Measurements from ENCODE around the gene GK.

DNA sequence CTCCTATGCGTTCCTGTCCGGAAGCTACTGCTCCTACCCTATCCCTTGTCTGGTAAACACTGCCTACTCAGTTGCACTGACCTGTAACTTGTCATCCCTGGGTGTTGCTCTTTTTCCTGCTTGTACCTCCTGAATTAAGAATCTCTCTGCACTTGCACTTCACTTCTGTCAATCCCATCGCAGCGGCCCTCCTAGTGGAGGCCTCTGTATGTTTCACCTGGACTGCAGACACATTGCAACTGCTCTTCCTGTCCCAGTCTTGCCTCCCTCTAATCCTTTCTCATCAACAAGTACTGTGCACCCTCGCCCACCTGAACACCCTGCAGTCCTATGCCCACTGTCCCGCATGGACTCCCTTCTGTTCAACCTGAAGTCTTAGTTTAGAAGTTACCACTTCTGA lies 8.0 kb downstream of the GK start:
- TF ChIP-seq, protein P1, sequence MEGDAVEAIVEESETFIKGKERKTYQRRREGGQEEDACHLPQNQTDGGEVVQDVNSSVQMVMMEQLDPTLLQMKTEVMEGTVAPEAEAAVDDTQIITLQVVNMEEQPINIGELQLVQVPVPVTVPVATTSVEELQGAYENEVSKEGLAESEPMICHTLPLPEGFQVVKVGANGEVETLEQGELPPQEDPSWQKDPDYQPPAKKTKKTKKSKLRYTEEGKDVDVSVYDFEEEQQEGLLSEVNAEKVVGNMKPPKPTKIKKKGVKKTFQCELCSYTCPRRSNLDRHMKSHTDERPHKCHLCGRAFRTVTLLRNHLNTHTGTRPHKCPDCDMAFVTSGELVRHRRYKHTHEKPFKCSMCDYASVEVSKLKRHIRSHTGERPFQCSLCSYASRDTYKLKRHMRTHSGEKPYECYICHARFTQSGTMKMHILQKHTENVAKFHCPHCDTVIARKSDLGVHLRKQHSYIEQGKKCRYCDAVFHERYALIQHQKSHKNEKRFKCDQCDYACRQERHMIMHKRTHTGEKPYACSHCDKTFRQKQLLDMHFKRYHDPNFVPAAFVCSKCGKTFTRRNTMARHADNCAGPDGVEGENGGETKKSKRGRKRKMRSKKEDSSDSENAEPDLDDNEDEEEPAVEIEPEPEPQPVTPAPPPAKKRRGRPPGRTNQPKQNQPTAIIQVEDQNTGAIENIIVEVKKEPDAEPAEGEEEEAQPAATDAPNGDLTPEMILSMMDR (IDR thresholded peaks at IDR 0.05): no peak
- no peak for TF ChIP-seq EZH2 (IDR thresholded peaks at IDR 0.05; ENCODE audit: borderline replicate concordance, insufficient read depth, low read depth, low read length, poor library complexity, severe bottlenecking)

All from B cell (primary cell).